GM21737 (cell line): Measurements from ENCODE around the gene NPHP4.
"Not testable (repeated sequence)": the region's sequence is repeated elsewhere in the genome, so short reads cannot be mapped to it uniquely, and the experiment has no call there.

ENCODE experiments used
- ATAC-seq: cut with Tn5 transposase; IDR thresholded peaks from one replicate; pipeline ENCODE4 v1.9.1; 2021; ENCODE audit warnings: mild to moderate bottlenecking, moderate library complexity; ENCODE audit not compliant: unreplicated experiment

The NPHP4 gene

GRCh38 chr1:6025269-6026094 lies 33.3 kb upstream of the NPHP4 start:
- no peak for ATAC-seq

- ATAC-seq = no peak
Observed at GRCh38 chr1:6024376-6024775, 32.2 kb upstream of the NPHP4 start.

- ATAC-seq = no peak
Observed at GRCh38 chr1:6023346-6023745, 31.1 kb upstream of the NPHP4 start.

- no peak for ATAC-seq
Observed at GRCh38 chr1:6022193-6022592, 30.0 kb upstream of the NPHP4 start.

- no peak for ATAC-seq
Observed at GRCh38 chr1:6019166-6019845, 27.1 kb upstream of the NPHP4 start.

GRCh38 chr1:6017654-6018053 lies 25.4 kb upstream of the NPHP4 start:
- ATAC-seq = not testable (repeated sequence)

- no peak for ATAC-seq
Observed at GRCh38 chr1:6016191-6016865, 24.1 kb upstream of the NPHP4 start.

GRCh38 chr1:6014130-6014999 lies 22.1 kb upstream of the NPHP4 start:
- ATAC-seq = no peak

GRCh38 chr1:6013491-6013890 lies 21.3 kb upstream of the NPHP4 start:
- ATAC-seq = no peak

GRCh38 chr1:6012529-6013318 lies 20.5 kb upstream of the NPHP4 start:
- no peak for ATAC-seq

- no peak for ATAC-seq
Observed at GRCh38 chr1:6011946-6012258, 19.7 kb upstream of the NPHP4 start.

GRCh38 chr1:6011161-6011945 lies 19.1 kb upstream of the NPHP4 start:
- no peak for ATAC-seq

- no peak for ATAC-seq
Observed at GRCh38 chr1:6010554-6010953, 18.3 kb upstream of the NPHP4 start.

GRCh38 chr1:6009120-6010040 lies 17.2 kb upstream of the NPHP4 start:
- ATAC-seq = no peak

- ATAC-seq = no peak
Observed at GRCh38 chr1:6008696-6009095, 16.5 kb upstream of the NPHP4 start.

GRCh38 chr1:6008084-6008415 lies 15.8 kb upstream of the NPHP4 start:
- ATAC-seq = no peak

- ATAC-seq = no peak
Observed at GRCh38 chr1:6007318-6008083, 15.3 kb upstream of the NPHP4 start.

- ATAC-seq = no peak
Observed at GRCh38 chr1:6006882-6007281, 14.7 kb upstream of the NPHP4 start.
